ENCODE measurements around the gene KRTAP21-1.

Gene KRTAP21-1

GRCh38 chr21:30769724-30770431 is 14.7 kb upstream of the KRTAP21-1 start:
- no peak overlapping the region for H3K9ac ChIP-seq (ENCODE audit: low read length)
- H3K4me3 ChIP-seq (ENCODE audit: insufficient read depth, low read length, poor library complexity, severe bottlenecking), result no peak overlapping the region
- no peaks in the 10 kb centered on the region for H3K9me3 ChIP-seq (ENCODE audit: insufficient read depth, low read length)
- H3K27me3 ChIP-seq (ENCODE audit: low read length), result no peaks in the 10 kb centered on the region
- TF ChIP-seq EZH2phosphoT487 (conservative IDR thresholded peaks at IDR 0.05; ENCODE audit: low read length), result no peak
- TF ChIP-seq CTCF (IDR thresholded peaks at IDR 0.05; ENCODE audit: insufficient read depth, low read length, poor library complexity, severe bottlenecking), result no peak
- no peak overlapping the region for H3K4me2 ChIP-seq (ENCODE audit: low read depth, low read length, poor library complexity, severe bottlenecking)
- no peaks in the 10 kb centered on the region for H3F3A ChIP-seq (ENCODE audit: insufficient read depth)
- no peak overlapping the region for H2AFZ ChIP-seq (ENCODE audit: low read depth, low read length, severe bottlenecking)
- H4K20me1 ChIP-seq (ENCODE audit: low read depth, low read length), result no peaks in the 10 kb centered on the region
- no peaks in the 10 kb centered on the region for H3K79me2 ChIP-seq (ENCODE audit: insufficient read depth, low read length)
- no peaks in the 10 kb centered on the region for H3K9me2 ChIP-seq (replicated peaks; ENCODE audit: insufficient read depth, low read length)
- no peaks in the 10 kb centered on the region for H3K36me3 ChIP-seq (ENCODE audit: low read length)
- no peak overlapping the region for H3K27ac ChIP-seq (ENCODE audit: low read depth, low read length)

- no peak overlapping the region for H2AFZ ChIP-seq (ENCODE audit: low read depth, low read length, severe bottlenecking)
- H3K9me2 ChIP-seq (replicated peaks; ENCODE audit: insufficient read depth, low read length), result no peaks in the 10 kb centered on the region; the same call in 1 of the 2 replicates
- H3F3A ChIP-seq (ENCODE audit: insufficient read depth), result no peaks in the 10 kb centered on the region
- H4K20me1 ChIP-seq (ENCODE audit: low read depth, low read length), result no peaks in the 10 kb centered on the region
- no peak overlapping the region for H3K4me3 ChIP-seq (ENCODE audit: insufficient read depth, low read length, poor library complexity, severe bottlenecking)
- H3K9me3 ChIP-seq (ENCODE audit: insufficient read depth, low read length), result no peaks in the 10 kb centered on the region
- H3K9ac ChIP-seq (ENCODE audit: low read length), result no peak overlapping the region
- no peak for TF ChIP-seq CTCF (IDR thresholded peaks at IDR 0.05; ENCODE audit: insufficient read depth, low read length, poor library complexity, severe bottlenecking)
- TF ChIP-seq EZH2phosphoT487 (conservative IDR thresholded peaks at IDR 0.05; ENCODE audit: low read length), result no peak
- H3K79me2 ChIP-seq (ENCODE audit: insufficient read depth, low read length), result no peaks in the 10 kb centered on the region
- no peak overlapping the region for H3K27ac ChIP-seq (ENCODE audit: low read depth, low read length)
- no peaks in the 10 kb centered on the region for H3K27me3 ChIP-seq (ENCODE audit: low read length)
- H3K36me3 ChIP-seq (ENCODE audit: low read length), result no peaks in the 10 kb centered on the region
- no peak overlapping the region for H3K4me2 ChIP-seq (ENCODE audit: low read depth, low read length, poor library complexity, severe bottlenecking)
Measured at GRCh38 chr21:30760776-30761175, 5.5 kb upstream of the KRTAP21-1 start.

- Histone ChIP-seq H3K4me3 (ENCODE audit: insufficient read depth, low read length, poor library complexity, severe bottlenecking) (no peak overlapping the region), H3F3A (ENCODE audit: insufficient read depth) (no peaks in the 10 kb centered on the region), H3K9ac (ENCODE audit: low read length) (no peak overlapping the region), H3K27me3 (ENCODE audit: low read length) (no peaks in the 10 kb centered on the region), H3K79me2 (ENCODE audit: insufficient read depth, low read length) (no peaks in the 10 kb centered on the region), H3K4me2 (ENCODE audit: low read depth, low read length, poor library complexity, severe bottlenecking) (no peak overlapping the region), H3K9me3 (ENCODE audit: insufficient read depth, low read length) (no peaks in the 10 kb centered on the region), H3K36me3 (ENCODE audit: low read length) (no peaks in the 10 kb centered on the region), H4K20me1 (ENCODE audit: low read depth, low read length) (no peaks in the 10 kb centered on the region), H3K27ac (ENCODE audit: low read depth, low read length) (no peak overlapping the region), H3K9me2 (replicated peaks; ENCODE audit: insufficient read depth, low read length) (no peaks in the 10 kb centered on the region; the same call in 1 of the 2 replicates), H2AFZ (ENCODE audit: low read depth, low read length, severe bottlenecking) (no peak overlapping the region)
- TF ChIP-seq EZH2phosphoT487 (conservative IDR thresholded peaks at IDR 0.05; ENCODE audit: low read length), result no peak
- no peak for TF ChIP-seq CTCF (IDR thresholded peaks at IDR 0.05; ENCODE audit: insufficient read depth, low read length, poor library complexity, severe bottlenecking)
Measured at GRCh38 chr21:30758306-30758705, 3.1 kb upstream of the KRTAP21-1 start.

Measured in SU-DHL-6 (cell line).